Bronchial epithelial cell (primary cell): ENCODE measurements around the gene DMD. TPM values are rescaled to one million over a fixed set of nuclear protein-coding genes. Genes with fewer than 3 reads are reported as not detected.

ENCODE experiments used
- DNase-seq: peaks from one replicate; pipeline ENCODE4 v3.0.0-alpha.2; 2010; ENCODE audit warnings: low read depth
- FAIRE-seq: peaks from 2 replicates; lab custom pipeline; 2011; peaks lifted over from hg19 to GRCh38; lab: Jason Lieb, UNC
- H3K27me3 ChIP-seq: 2 replicates; pipeline ENCODE4 v1.5.1; 2011; ENCODE audit warnings: low read length; ENCODE audit not compliant: control insufficient read depth, insufficient read depth
- H3K36me3 ChIP-seq: 2 replicates; pipeline ENCODE4 v1.5.1; 2011; ENCODE audit warnings: low read length; ENCODE audit not compliant: control insufficient read depth, insufficient read depth
- H3K4me3 ChIP-seq: 2 replicates; pipeline ENCODE4 v1.5.1; 2011; ENCODE audit warnings: mild to moderate bottlenecking, low read depth, low read length, control low read depth
- CTCF ChIP-seq: IDR thresholded peaks from 2 replicates; pipeline ENCODE4 v1.5.1; 2011; ENCODE audit warnings: mild to moderate bottlenecking, moderate library complexity, low read length, control low read depth, inconsistent platforms; ENCODE audit not compliant: insufficient read depth, severe bottlenecking
- total RNA-seq: library from RNA; depleted of rRNA; stranded (reverse); fragments of >200 nt; gene quantifications from 2 replicates; pipeline ENCODE4 v1.2.1, GENCODE V29; 2014

The DMD gene
- total RNA-seq, 1 donor from 2014 or later: 4.5 TPM

- no peak for TF ChIP-seq CTCF
- FAIRE-seq (no peak), DNase-seq (peak; percentile 15)
- H3K4me3 ChIP-seq: no peak overlapping the region
- no peaks in the 10 kb centered on the region for H3K36me3 ChIP-seq
- H3K27me3 ChIP-seq: no peaks in the 10 kb centered on the region
Measured at GRCh38 chrX:31112226-31112999, 2098.9 kb downstream of the DMD start.

GRCh38 chrX:31110657-31111056 is 2100.7 kb downstream of the DMD start:
- no peak for TF ChIP-seq CTCF
- no peak for FAIRE-seq
- peak; percentile 24 for DNase-seq

GRCh38 chrX:31099536-31100090 is 2111.7 kb downstream of the DMD start:
- H3K36me3 ChIP-seq: no peaks in the 10 kb centered on the region
- TF ChIP-seq CTCF: no peak
- no peak overlapping the region for H3K4me3 ChIP-seq
- FAIRE-seq (no peak), DNase-seq (peak; percentile 55)
- no peaks in the 10 kb centered on the region for H3K27me3 ChIP-seq

More at GRCh38 chrX:31110657-31111056, 2100.7 kb downstream of the DMD start:
- no peak overlapping the region for H3K4me3 ChIP-seq
- no peaks in the 10 kb centered on the region for H3K27me3 ChIP-seq
- H3K36me3 ChIP-seq: no peaks in the 10 kb centered on the region

- Histone ChIP-seq H3K4me3 (no peak overlapping the region), H3K27me3 (no peaks in the 10 kb centered on the region), H3K36me3 (no peaks in the 10 kb centered on the region)
- TF ChIP-seq CTCF: no peak
- FAIRE-seq (no peak), DNase-seq (no peak)
Measured at GRCh38 chrX:31098079-31098478, 2113.3 kb downstream of the DMD start.

GRCh38 chrX:31093639-31093975 is 2117.7 kb downstream of the DMD start:
- H3K36me3 ChIP-seq: no peaks in the 10 kb centered on the region
- H3K4me3 ChIP-seq: no peak overlapping the region
- H3K27me3 ChIP-seq: no peaks in the 10 kb centered on the region
- FAIRE-seq: no peak
- no peak for DNase-seq
- TF ChIP-seq CTCF: no peak
